ENCODE data around the gene NTHL1.

Gene NTHL1

GRCh38 chr16:2063861-2064260, 16.2 kb upstream of the NTHL1 start:
- TF ChIP-seq CTCF (IDR thresholded peaks at IDR 0.05): no peak
- no peak for TF ChIP-seq ZFX (IDR thresholded peaks at IDR 0.05; ENCODE audit: borderline replicate concordance)
- H3K27ac ChIP-seq: no peak overlapping the region

GRCh38 chr16:2062801-2063200, 15.2 kb upstream of the NTHL1 start:
- TF ChIP-seq ZFX (IDR thresholded peaks at IDR 0.05; ENCODE audit: borderline replicate concordance): no peak
- TF ChIP-seq CTCF (IDR thresholded peaks at IDR 0.05): no peak
- H3K27ac ChIP-seq: no peak overlapping the region

GRCh38 chr16:2061526-2061925, 13.9 kb upstream of the NTHL1 start:
- no peak overlapping the region for H3K27ac ChIP-seq

GRCh38 chr16:2061023-2061422, 13.4 kb upstream of the NTHL1 start:
- no peak for TF ChIP-seq CTCF (IDR thresholded peaks at IDR 0.05)
- H3K27ac ChIP-seq: no peak overlapping the region

More at GRCh38 chr16:2061526-2061925, 13.9 kb upstream of the NTHL1 start:
- no peak for TF ChIP-seq ZFX (IDR thresholded peaks at IDR 0.05; ENCODE audit: borderline replicate concordance)
- TF ChIP-seq CTCF (IDR thresholded peaks at IDR 0.05): no peak

- no peak for TF ChIP-seq ZFX (IDR thresholded peaks at IDR 0.05; ENCODE audit: borderline replicate concordance)
- no peak for TF ChIP-seq CTCF (IDR thresholded peaks at IDR 0.05)
Measured at GRCh38 chr16:2060346-2060745, 12.7 kb upstream of the NTHL1 start.

GRCh38 chr16:2058872-2059271, 11.2 kb upstream of the NTHL1 start:
- TF ChIP-seq ZFX (IDR thresholded peaks at IDR 0.05; ENCODE audit: borderline replicate concordance) (no peak), CTCF (IDR thresholded peaks at IDR 0.05) (no peak)
- H3K27ac ChIP-seq: no peak overlapping the region

More at GRCh38 chr16:2060346-2060745, 12.7 kb upstream of the NTHL1 start:
- no peak overlapping the region for H3K27ac ChIP-seq

- TF ChIP-seq ZFX (IDR thresholded peaks at IDR 0.05; ENCODE audit: borderline replicate concordance) (no peak), CTCF (IDR thresholded peaks at IDR 0.05) (no peak)
Measured at GRCh38 chr16:2058420-2058819, 10.8 kb upstream of the NTHL1 start.

More at GRCh38 chr16:2058420-2058819, 10.8 kb upstream of the NTHL1 start:
- no peak overlapping the region for H3K27ac ChIP-seq
